Stimulated activated CD8-positive, alpha-beta memory T cell treated with anti-CD3 and anti-CD28 coated beads, Interleukin-4, amount 100 ng/mL, for 4 hours (primary cell): ENCODE data around the gene GLP1R.

Experiments used
- DNase-seq, 2 donors: peaks; one replicate each; pipeline ENCODE4 v3.0.0-alpha.2; 2020; ENCODE audit warnings: low read depth in 2 of 2, low spot score in 1 of 2

GLP1R gene

DNA sequence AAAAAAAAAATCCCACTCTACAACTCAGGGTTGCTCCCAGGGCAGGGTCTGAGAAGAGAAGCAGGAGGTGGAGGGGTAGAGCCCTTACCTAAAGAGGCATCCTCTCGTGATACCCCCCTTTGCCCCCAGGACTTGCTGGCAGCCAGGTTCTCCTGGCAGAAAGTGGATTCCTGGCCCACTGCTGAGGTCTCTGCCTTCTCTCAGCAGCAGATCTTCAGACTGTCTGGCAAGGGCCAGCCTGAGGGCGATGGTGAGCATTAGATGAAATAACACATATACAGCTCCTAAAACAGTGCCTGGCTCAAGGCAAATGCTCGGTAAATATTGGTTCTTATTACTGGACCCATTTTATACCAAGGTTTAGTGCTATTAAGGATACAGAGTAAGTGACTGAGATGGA lies 4.8 kb upstream of the GLP1R start:
- no peak for DNase-seq

DNA sequence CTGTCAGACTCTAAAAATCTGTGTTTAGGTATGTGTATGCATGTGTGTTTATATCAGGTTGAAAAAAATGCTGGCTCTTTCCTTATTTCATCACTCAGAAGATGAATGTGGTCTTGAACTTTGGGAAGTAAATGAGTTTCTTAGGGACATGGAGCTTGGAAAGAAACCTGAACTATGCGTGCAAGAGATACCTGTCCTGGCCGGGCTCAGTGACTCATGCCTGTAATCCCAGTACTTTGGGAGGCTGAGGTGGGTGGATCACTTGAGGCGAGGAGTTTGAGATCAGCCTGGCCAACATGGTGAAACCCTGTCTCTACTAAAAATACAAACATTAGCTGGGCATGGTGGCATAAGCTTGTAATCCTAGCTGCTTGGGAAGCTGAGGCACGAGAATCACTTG lies 4.4 kb upstream of the GLP1R start:
- DNase-seq, result no peak

DNA sequence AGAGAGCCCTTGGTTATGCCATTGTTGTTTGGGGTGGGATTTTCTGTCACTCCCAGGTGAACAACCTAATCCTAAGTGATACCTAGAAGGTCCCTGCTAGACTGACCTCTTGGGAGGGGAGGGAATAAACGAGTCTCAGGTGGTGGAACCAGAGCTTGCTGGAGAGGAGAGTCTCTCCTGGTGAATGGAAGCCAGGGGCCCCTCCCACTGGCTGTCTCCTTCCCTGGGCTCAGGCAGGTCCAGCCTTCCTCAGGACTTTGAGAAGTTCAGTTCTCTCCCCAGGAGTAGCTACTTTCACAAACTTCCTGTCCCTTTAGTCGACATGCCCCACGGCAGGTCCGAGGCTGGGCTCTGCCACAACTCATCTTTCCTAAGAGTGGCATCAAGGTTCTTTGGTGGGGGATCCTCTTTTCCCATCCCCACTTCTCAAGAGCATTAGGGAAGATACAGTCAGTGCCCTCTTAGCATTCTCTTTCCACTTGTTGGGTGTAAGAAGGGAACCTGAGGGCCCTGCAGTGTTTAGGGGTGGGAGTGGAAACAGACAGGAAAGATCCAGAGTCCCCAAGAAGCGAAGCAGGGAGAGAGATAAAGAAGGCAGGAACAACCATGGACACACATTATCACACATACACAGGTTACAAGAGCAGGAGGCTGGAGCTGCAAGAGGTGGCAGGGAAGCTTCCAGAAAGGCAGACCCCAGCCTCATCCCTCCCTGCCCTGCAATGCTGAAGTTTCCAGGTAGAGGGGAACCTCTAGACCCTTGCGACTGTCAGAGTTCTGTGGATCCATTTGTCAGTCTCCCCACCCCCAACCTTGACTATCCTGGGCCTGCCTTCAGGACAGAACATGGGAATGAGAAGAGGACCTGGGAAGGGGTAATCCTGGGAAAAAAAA lies 900 bp upstream of the GLP1R start:
- no peak for DNase-seq

DNA sequence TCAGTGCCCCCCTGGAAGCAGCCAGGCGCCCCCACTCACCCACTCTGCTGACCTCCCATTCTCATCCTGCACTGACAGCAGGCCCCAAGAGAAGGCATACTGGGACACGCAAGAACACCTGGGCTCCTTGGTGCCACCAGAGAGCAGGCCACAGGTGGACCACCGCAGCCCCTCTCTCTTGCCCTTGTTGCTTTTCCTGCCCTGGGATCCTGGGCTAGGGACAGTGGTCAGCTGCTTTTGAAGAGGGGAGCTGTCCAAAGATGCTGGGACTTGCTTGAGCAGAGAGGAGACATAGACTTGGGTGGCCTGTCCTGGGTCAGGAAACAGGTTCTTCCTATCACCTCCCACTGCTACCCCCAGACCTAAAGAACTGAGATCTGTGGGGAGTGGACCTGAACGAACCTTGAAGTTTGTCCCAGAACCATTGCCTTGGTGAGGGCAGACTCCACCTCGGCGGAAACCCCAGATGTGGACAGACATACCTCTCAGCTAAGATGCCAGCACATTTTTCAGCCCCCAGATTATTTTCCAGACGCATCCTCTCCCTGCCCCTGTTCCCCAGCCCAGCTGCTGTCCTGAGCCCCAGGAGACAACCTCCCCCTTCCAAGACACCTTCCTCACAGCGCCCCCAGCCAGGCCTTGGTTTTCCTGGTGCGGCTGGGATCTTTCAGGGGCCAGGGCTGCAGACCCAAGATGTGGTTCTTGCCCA lies 1.1 kb downstream of the GLP1R start:
- DNase-seq, result no peak

DNA sequence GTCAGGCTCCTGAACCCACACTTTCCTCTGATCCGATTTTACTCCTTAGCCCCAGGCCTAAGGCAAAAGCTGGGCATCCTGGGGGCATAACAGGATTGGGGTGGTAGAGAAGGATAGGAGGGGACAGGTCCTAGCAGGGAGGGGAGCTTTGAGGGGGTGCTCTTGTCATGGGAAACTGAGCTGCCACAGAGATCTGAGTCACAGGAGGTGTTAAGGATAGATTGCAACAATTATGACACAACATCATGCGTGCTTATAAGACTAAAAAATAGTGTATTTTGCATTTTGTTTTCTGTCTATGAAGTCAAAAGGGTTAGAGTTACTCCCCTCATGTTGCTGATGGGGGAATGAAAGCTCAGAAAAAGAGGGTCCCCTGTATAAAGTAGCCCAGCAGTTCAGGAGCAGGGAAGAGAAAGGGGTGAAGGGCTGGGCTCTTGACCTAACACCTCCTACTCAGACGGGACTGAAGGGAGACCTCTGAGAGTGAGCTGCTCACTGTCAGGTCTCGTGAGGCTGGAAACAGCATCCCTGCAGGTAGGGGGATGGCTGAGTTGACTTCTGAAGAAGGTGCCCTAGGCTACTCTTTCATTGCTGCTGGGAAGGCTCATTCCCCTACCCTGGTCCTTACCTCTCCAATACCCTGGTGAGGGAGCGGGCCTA lies 2.0 kb downstream of the GLP1R start:
- no peak for DNase-seq

DNA sequence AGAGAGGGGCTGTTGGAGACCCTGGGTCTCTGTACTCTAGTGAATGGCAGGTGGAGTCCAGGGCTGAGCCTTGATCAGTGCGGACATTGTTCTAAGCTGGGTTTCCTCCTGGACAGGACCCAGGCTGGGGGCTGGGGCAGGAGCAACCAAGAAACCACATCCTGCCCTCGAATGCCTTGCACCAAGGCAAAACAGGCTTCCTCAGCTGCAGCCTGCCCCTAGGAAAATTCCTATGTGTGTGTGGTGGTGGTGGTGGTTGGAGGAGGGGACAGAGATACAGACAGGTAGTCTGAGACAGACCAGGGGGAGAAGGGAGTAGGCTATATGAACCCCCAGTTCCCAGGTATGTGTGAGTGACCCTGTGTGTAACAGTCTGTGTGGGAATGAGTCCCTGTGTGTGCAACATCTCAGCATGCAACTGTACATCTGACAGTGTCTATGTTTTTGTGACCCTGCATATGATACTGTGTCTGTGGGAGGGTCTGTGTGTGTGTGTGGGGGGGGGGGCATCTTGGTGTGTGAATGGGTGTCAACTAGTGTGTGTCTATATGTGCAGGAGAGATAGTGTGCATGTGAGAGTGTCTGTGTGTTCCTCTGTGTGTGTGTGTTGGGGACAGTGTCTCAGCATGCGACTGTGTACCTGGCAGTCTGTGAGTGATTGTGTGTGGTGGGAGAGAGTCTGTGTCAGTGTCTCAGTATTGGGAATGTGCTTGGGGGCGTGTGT lies 3.0 kb downstream of the GLP1R start:
- DNase-seq, result no peak

DNA sequence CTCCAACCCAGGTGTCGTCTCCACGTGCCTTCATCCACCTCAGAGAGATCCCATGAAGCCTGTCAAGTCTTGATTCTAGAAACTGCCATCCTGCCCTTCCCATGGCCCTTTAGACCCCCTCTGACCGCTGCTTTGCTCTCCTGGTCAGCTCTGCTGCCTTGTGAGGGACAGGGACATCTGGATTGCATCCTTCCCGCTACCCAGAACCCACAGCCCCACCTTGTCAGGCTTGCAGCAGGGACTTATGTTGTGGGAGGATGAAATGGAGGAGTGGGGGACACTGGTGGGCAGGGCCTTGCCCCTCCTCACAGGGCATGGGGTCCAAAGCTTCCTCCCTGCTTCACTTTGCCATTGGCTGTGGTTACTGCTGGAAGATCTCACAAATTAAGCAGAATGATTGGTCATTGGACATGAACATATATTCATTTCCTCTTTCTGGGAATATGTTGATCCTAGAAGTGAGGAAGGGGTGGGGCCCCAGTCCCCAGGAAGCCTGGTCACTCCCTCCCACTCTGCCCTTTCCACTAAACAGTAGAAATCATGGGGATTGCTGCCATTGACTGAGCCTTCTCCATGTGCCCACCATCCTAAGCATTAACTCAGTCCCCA lies 4.5 kb downstream of the GLP1R start:
- no peak for DNase-seq

DNA sequence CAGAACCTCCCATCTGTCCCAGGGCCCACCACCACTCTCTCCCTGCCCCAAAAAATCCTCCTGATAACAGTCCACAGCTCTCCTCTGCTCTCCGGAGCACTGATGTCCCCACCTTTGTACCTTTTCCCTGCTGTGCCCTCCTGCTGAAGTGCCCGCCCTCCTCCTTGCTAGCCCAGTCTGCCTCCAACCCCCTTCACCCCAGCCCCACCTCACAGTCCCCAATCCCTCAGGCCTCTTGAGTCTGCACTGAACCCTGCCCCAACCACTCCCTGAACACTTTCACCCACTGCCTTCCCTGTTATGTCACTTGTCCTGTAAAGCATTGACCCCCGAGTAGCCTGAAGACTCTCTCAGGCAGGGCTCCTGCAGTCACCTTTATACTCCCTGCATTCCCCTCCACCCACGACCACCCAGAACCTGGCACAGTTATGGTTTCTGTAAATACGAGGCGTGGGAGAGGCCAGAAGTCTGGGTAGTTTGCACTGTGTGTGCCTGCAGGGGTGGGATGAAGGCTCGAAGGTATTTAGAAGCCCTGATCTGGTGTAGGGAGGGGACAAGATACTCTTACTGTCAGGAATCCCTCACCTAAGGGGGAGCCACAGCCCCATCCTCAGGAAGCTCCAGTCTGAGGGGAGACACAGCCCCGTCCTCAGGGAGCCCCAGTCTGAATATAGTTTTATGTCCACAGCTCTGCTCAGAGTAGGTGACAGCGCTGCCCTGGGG lies 5.4 kb downstream of the GLP1R start:
- no peak for DNase-seq

DNA sequence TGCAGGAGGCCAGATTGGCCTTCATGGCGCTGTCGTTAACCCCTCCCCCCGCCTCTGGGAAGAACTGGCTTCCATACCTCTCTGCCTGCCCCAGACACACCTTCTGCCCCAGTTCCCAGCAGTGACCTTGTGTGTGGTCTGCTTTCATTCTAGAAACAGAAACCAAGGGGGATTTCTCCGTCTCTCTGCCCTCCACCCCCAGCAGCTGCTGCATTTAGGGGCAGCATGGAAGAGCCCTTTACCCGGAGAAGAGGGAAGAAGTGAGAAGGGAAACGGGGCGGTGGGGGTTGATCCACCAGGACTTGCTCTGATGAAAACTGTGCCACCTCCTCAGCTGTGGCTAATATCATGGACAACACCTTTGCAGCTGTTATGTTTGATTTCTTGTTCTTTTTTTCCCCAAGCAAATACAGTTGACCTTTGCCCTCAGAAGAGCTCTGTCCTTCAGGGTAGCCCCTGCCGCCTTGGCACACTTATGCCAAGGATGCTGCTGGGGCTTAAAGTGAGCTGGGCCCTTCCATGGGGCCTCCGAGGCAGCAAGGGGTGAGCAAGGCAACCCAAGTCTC lies 6.1 kb downstream of the GLP1R start:
- no peak for DNase-seq

DNA sequence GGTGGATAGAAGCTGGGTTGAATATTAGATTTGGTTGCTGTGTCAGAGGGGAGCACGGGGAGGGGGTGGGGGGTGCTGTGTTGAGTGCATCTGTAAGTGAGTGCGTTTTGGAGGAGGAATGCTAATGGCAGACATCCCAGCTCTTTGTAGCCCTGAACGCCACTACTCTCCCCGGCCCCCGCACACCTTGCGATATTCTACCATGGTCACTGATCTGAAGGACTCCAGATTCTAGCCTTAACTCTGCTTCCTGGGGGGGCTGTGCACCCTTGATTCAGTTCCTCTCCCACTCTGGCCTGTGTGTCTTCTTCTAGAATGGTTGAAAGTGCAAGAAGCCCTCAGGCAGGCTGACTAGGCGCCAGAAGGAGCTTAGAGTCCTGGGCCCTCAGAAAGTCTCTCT lies 7.1 kb downstream of the GLP1R start:
- DNase-seq, result no peak

DNA sequence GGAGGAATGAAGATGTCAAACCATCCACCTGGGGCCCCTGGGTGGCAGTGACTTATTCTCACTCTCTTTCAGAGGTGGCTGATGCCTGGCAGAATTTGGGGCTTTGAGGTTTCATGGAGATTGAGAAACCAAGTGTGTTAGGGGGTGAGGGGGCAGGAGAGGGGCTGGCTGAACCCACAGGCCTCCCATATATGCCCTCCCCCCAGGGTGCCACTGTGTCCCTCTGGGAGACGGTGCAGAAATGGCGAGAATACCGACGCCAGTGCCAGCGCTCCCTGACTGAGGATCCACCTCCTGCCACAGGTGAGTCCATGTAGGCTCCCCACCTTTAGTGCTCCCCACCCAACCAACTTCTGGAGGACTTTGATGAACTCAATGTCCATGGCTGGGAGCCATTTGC lies 7.6 kb downstream of the GLP1R start:
- DNase-seq, result no peak

DNA sequence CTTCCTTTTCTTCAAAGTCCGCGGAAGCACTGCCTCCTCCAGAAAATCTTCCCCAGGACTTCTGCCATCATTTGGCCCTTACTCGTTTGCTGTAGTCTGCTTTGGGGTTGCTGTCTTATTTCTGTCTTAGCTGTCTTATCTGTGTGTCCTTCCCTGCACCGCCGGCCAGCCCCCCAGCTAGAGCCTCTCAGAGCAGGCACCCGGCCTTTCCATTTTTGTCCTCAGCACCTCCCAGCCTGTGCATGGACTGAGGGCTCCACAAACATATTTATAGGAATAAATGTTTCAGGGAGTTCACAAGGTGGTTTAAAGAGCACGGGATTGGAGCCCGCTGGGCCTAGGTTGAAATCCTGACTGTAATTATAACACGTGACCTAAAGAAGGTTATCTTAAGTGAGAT lies 8.1 kb downstream of the GLP1R start:
- no peak for DNase-seq

DNA sequence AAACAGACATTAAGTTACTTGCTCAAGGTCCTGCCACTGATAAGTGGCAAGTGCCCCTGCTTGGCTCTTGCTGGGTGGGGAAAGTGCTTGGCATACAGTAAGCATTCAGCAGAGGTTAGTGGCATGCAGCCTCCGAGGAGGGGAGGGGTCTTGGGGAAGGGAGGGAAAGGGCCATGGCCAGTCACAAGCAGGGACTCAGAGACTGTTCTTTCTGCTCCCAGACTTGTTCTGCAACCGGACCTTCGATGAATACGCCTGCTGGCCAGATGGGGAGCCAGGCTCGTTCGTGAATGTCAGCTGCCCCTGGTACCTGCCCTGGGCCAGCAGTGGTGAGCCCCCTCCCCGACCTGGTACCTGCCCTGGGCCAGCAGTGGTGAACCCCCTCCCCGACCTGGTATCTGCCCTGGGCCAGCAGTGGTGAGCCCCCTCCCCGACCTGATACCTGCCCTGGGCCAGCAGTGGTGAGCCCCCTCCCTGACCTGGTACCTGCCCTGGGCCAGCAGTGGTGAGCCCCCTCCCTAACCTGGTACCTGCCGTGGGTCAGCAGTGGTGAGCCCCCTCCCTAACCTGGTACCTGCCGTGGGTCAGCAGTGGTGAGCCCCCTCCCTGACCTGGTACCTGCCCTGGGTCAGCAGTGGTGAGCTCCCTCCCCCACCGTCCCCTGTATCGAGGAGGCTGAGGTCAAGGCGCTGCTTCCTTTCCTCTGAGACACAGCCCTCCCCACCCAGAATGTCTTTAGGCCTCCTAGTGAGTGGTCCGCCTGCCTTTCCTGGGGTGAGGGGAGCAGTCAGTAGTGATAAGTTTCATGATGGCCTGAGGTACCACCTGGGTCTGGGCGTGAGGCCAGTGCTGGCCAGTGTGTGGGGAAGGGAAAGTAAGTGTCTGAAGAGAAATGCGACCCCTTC lies 8.9 kb downstream of the GLP1R start:
- DNase-seq, result no peak

DNA sequence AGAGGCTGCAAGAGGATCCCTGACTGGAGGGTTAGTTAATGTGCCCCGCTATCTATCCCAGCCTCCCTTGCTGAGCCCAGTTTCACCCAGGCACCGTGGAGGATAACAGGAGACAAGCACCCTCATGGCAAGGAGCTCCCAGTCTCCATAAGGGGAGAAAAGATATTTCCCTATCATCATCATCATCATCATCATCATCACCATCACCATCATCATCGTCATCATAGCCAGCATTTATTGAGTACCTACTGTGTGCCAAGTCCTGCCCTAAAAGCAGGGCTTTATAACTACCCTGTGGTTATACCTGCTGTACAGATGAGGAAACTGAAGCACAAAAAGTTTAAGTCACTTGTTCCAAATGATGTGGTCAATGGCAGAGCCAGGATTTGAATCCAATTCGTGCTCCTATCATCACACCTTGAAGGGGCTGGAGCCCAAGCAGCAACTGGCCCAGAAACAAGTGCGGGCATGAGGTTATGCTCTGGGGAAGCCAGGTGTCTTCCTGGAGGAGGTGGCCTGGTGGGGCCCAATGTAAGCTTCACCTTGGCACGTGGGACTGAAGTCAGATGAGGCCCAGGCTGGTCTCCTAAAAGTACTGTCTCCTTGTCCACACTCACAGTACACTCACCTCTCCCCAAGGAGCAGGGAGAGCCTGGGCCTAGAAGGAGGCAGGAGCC lies 10.0 kb downstream of the GLP1R start:
- no peak for DNase-seq

DNA sequence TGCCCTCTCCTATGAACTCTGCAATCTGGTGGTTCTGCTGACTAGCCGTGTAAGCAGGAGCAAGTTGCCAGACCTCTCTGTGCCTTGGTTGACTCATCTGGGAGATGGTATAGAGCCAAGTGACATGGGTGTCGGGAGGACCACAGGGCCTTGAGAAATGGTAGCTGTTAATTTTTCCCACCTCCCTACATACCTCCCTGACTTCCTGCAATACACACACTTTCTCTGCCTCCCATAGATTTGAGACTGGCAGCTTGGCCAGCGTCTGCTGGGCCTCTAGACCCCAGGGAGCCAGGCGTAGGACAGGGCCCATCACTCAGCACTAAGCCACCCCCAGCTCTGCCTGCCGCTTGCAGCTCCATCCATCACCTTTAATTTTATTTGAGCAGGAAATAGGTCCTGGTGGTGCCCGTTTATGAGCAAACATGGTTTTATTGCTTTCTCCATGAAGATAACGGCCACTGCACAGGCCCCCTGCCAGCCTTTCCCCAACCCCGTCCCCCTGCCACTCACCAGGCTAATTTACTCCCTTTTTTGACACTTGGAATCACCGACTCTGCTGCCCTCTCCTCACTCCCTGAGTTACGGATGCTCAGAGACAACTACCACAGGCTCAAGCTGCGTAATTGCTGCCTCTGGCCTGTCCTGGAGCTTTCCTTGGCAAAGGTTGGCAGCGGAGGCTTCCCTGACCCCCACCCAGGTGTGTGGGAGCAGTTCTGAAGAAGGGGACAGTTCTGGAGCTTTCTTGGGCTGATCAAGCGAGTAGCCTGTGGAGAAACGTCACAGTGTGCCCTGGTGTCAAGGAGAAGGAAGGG lies 11.1 kb downstream of the GLP1R start:
- DNase-seq, result no peak

DNA sequence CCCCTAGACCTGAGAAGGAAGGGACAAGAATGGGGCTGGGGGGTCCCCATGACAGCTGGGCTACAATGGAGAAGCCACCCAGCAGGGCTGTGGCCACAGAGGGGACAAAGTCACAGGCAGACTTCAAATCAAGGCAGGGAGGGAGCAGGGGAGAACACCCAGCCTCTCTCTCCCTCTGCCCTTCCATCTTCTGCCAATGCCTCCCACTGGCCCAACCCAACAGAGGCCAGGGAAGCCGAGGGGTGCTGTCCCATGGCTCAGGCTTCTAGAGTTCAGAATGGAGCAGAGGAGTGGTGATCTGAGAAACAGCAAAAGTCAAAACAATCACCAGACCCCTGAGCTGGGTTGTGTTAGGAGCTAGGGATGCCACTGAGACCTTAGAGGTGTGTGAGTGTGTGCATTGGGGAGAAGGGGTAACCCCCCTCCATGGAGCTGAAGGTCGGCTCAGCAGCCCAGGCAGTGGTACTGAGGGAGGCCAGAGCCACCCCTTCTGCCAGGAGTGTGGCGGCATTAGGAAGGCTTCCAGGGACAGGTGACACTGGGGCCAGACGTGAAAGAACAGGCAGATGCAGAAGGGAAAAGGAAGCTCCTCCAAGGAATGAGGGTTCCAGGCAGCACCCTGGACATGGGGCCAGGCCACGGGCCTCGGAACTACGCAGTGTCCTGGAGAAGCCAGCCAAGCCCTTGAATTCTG lies 12.0 kb downstream of the GLP1R start:
- DNase-seq, result no peak

DNA sequence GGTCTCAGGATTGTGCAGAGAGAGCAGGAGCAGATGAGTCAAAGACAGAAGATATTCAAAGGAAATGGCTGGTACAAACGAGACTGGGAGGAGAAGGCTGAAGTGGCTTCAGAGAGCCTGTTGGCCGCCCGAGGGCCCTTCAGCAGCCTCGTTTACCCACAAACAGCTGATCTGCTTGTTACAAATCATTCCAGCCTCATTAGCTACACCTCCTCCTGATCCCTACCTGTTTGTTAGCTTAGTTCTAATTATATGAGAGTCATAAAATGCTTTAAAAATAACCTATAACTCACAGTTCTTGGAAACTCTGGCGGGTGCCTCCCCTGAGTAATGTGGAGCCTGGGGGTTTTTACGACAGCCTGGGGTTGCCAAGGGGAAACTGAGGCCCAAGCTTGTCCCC lies 12.6 kb downstream of the GLP1R start:
- DNase-seq, result no peak
